Endothelial cell of umbilical vein (primary cell): ENCODE data around the gene KATNAL1. TPM values are rescaled to one million over a fixed set of nuclear protein-coding genes. Genes with fewer than 3 reads are reported as not detected.

Experiments used
- BruUV-seq: library from RNA; stranded (reverse); fragments of 400-500 nt; replicated peaks from 2 replicates; lab custom pipeline; 2021; lab: Mats Ljungman, UMichigan
- CTCF ChIA-PET: fragments of 300-600, 350-600 bp; sonication (Branson Sonifier 250); formaldehyde crosslinking; loops from one replicate; lab custom pipeline; 2021; ENCODE audit warnings: antibody characterized with exemption, inconsistent platforms; lab: Charles Lee
- POLR2A ChIA-PET: fragments of 300-600, 350-600 bp; sonication (Branson Sonifier 250); formaldehyde crosslinking; loops from one replicate; lab custom pipeline; 2021; ENCODE audit warnings: antibody characterized with exemption, inconsistent platforms; lab: Charles Lee
- DNase-seq: peaks from one replicate; pipeline ENCODE4 v3.0.0-alpha.2; 2011; ENCODE audit warnings: low read depth, low spot score
- FAIRE-seq: peaks from 2 replicates; lab custom pipeline; 2011; peaks lifted over from hg19 to GRCh38; lab: Jason Lieb, UNC
- H2AFZ ChIP-seq: 2 replicates; pipeline ENCODE4 v1.6.0; 2012; ENCODE audit warnings: low read depth, low read length, control low read depth, inconsistent platforms
- H3K27ac ChIP-seq: 2 replicates; pipeline ENCODE4 v1.5.1; 2011; ENCODE audit warnings: low read depth, mild to moderate bottlenecking, control low read depth, low read length, moderate library complexity; ENCODE audit not compliant: insufficient read depth
- H3K27me3 ChIP-seq, 2 experiments: 2 replicates each; pipeline versions ENCODE4 v1.6.0 to v1.6.1; 2011; ENCODE audit warnings: low read length in 2 of 2, mixed read lengths in 1 of 2; ENCODE audit not compliant: control insufficient read depth in 2 of 2, insufficient read depth in 2 of 2
- H3K36me3 ChIP-seq, 2 experiments: 2 replicates in 1 of 2; 3 replicates in 1 of 2; pipeline ENCODE4 v1.5.1; 2011; ENCODE audit warnings: low read length in 2 of 2, mild to moderate bottlenecking in 1 of 2, moderate library complexity in 1 of 2; ENCODE audit not compliant: control insufficient read depth in 2 of 2, insufficient read depth in 2 of 2; ENCODE audit errors: extremely low read depth in 1 of 2
- H3K4me1 ChIP-seq: 3 replicates; pipeline ENCODE4 v1.5.1; 2011; ENCODE audit warnings: mild to moderate bottlenecking, low read length; ENCODE audit not compliant: control insufficient read depth, insufficient read depth; ENCODE audit errors: extremely low read depth
- H3K4me2 ChIP-seq: 2 replicates; pipeline ENCODE4 v1.6.1; 2011; ENCODE audit warnings: low read length, control low read depth, mixed read lengths; ENCODE audit not compliant: insufficient read depth
- H3K4me3 ChIP-seq, 3 experiments: fragments of 200-600 bp in 1 of 3; sonication (generic), shearing (Covaris generic) in 1 of 3; replicated peaks in 1 of 3; 2 replicates each; pipeline ENCODE4 v1.5.1; 2011 to 2016; ENCODE audit warnings: control low read depth in 3 of 3, low read length in 3 of 3, mild to moderate bottlenecking in 2 of 3, inconsistent platforms in 1 of 3, low read depth in 1 of 3, moderate library complexity in 1 of 3; ENCODE audit not compliant: insufficient read depth in 1 of 3
- H3K79me2 ChIP-seq: 2 replicates; pipeline ENCODE4 v1.6.0; 2012; ENCODE audit warnings: low read length, inconsistent platforms; ENCODE audit not compliant: control insufficient read depth, insufficient read depth
- H3K9ac ChIP-seq: replicated peaks from 2 replicates; pipeline ENCODE3; 2011; ENCODE audit warnings: low read length, control low read depth; ENCODE audit not compliant: insufficient read depth; ENCODE audit errors: extremely low read depth
- H3K9me1 ChIP-seq: replicated peaks from 3 replicates; pipeline ENCODE4 v1.6.0; 2011; ENCODE audit warnings: mild to moderate bottlenecking, low read length; ENCODE audit not compliant: control insufficient read depth, insufficient read depth; ENCODE audit errors: extremely low read depth
- H3K9me3 ChIP-seq: replicated peaks from 2 replicates; pipeline ENCODE4 v1.5.1; 2012; ENCODE audit warnings: low read length, inconsistent platforms; ENCODE audit not compliant: control insufficient read depth, insufficient read depth
- H4K20me1 ChIP-seq: replicated peaks from 2 replicates; pipeline ENCODE3; 2011; ENCODE audit warnings: mild to moderate bottlenecking, low read length; ENCODE audit not compliant: control insufficient read depth, insufficient read depth; ENCODE audit errors: extremely low read depth
- FOS ChIP-seq: IDR thresholded peaks from 2 replicates; pipeline ENCODE4 v1.6.1; 2011; ENCODE audit warnings: mild to moderate bottlenecking, low read length, moderate library complexity, borderline replicate concordance; ENCODE audit not compliant: insufficient read depth
- GATA2 ChIP-seq: IDR thresholded peaks from 2 replicates; pipeline ENCODE4 v1.7.0; 2011; ENCODE audit warnings: low read depth, mild to moderate bottlenecking, moderate library complexity, mixed read lengths, low read length; ENCODE audit not compliant: insufficient read length, insufficient read depth
- MYC ChIP-seq: IDR thresholded peaks from one replicate; pipeline ENCODE4 v1.6.1; 2011; ENCODE audit warnings: mild to moderate bottlenecking, low read depth, low read length
- POLR2AphosphoS5 ChIP-seq: IDR thresholded peaks from 2 replicates; pipeline ENCODE4 v1.6.1; 2012; ENCODE audit warnings: low read depth, mild to moderate bottlenecking, control low read depth, low read length, moderate library complexity; ENCODE audit not compliant: insufficient read depth
- dilution Hi-C: fragments of 300-500 bp; cut with MboI; formaldehyde crosslinking; loops from one replicate; pipeline ENCODE4 v1.15.0; 2019; ENCODE audit warnings: low sequenced_read_pairs; ENCODE audit not compliant: extremely low pct_ligation_motif_present
- intact Hi-C: fragments of 100-400 bp; cut with micrococcal nuclease; formaldehyde crosslinking; loops from one replicate; pipeline ENCODE4 v1.10.0; 2022
- polyA plus RNA-seq, 4 experiments: library from polyadenylated mRNA; depleted of rRNA in 3 of 4; stranded (reverse) in 3 of 4; unstranded in 1 of 4; fragments of >200 nt; gene quantifications; 2 replicates each; pipeline versions ENCODE4 v1.2.1 to v1.2.3, GENCODE V29; 2011 to 2012; ENCODE audit warnings: missing spikeins in 1 of 4
- total RNA-seq: library from RNA; stranded (reverse); gene quantifications from 2 replicates; pipeline ENCODE4 v1.2.3, GENCODE V29; 2021
- TF ChIP-seq, protein P1 (sequence below), 2 donors: IDR thresholded peaks; 1 replicate in 1 of 2; 2 replicates in 1 of 2; pipeline ENCODE4 v1.5.1; 2011; ENCODE audit warnings: low read length in 2 of 2, mild to moderate bottlenecking in 2 of 2, moderate library complexity in 2 of 2, control low read depth in 1 of 2, inconsistent platforms in 1 of 2, low read depth in 1 of 2; ENCODE audit not compliant: insufficient read depth in 1 of 2; ENCODE audit errors: extremely low read depth in 1 of 2

KATNAL1 gene
- total and polyA plus RNA-seq, 2 donors (not counting 3 experiments of a cell fraction or from before 2014, with no cell fraction given): 7.2 to 49.2 TPM

DNA sequence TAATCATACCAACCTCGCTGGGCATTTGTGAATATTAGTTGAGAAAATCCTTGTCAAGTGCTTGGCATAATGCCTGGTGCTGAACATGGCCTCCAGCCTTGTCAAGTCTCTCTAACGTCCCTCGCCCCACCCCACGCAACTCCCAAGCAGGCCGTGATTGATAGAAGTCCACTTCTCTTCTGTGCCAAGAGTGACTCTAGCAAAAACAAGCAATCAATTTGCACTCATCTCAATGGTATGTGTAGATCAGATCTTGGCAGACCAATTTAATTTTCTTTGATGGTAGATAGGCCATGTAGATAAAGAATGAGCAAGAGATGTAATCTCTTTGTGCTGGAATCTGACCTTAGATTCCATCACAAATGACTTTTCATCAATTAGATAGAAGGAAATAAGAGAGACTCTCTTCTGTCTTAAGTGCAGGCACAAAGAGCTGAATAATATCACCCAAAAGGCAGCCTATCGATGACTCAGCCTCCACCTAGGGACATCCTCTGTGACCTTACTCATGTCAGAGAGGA, 31.0 kb upstream of the KATNAL1 start:
- no peaks in the 10 kb centered on the region for H3K9me1 ChIP-seq
- intact Hi-C loops (no loop called here), dilution Hi-C loops (loop anchor here (25.0 kb wide), 1 partner anchor 201 kb away; no protein-coding TSS in a partner anchor)
- ChIA-PET CTCF (no interaction called here), POLR2A (no interaction called here)
- H4K20me1 ChIP-seq: no peaks in the 10 kb centered on the region
- H3K79me2 ChIP-seq: no peaks in the 10 kb centered on the region
- no peak for TF ChIP-seq POLR2AphosphoS5
- H3K27ac ChIP-seq: no peak overlapping the region
- no peak for FAIRE-seq
- no peak overlapping the region for H3K4me2 ChIP-seq
- H3K9me3 ChIP-seq: no peaks in the 10 kb centered on the region
- no TSS peak for BruUV-seq
- no peak overlapping the region for H2AFZ ChIP-seq
- H3K4me1 ChIP-seq: no peaks in the 10 kb centered on the region
- no peak overlapping the region for H3K9ac ChIP-seq
- DNase-seq: no peak
- H3K4me3 ChIP-seq: no peak overlapping the region
- no peaks in the 10 kb centered on the region for H3K36me3 ChIP-seq
- peaks cover 0 to 2% of the 10 kb centered on the region in 2 experiments for H3K27me3 ChIP-seq

DNA sequence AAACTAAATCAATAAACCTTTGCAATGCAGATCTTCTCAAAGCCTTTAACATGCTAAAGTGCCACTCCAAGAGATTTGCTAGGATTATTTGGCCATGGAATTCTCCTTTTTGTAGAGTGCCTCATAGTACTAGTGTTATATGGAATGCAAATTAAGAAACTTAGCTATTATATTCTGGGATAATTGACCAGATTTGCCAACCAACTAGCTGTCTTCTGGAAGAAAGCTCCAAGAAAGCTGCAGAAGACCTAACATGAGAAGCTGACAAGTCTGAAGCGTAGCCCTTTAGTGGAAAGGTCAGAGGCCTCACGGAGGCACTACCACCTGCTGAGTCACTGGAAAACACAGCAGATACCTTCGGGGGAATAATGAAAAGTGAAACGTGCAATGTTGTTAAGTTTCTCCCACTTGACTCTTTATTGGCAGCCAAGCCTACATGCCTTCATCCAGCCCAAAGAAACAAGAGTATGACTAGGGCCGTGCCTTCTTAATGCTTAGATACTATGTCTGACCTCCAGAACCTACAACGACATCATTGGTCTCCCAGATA, 29.8 kb upstream of the KATNAL1 start:
- Histone ChIP-seq H3K9me3 (no peaks in the 10 kb centered on the region), H3K36me3 (no peaks in the 10 kb centered on the region), H3K9ac (no peak overlapping the region), H4K20me1 (no peaks in the 10 kb centered on the region), H2AFZ (no peak overlapping the region), H3K9me1 (no peaks in the 10 kb centered on the region), H3K27me3 (peaks cover 0 to 2% of the 10 kb centered on the region in 2 experiments), H3K4me2 (no peak overlapping the region), H3K79me2 (no peaks in the 10 kb centered on the region), H3K4me3 (no peak overlapping the region), H3K4me1 (no peaks in the 10 kb centered on the region), H3K27ac (no peak overlapping the region)
- POLR2A ChIA-PET: no interaction called here
- no TSS peak for BruUV-seq
- dilution Hi-C loops (loop anchor here (25.0 kb wide), 1 partner anchor 200 kb away; no protein-coding TSS in a partner anchor), intact Hi-C loops (no loop called here)
- FAIRE-seq (no peak), DNase-seq (no peak)
- CTCF ChIA-PET: interaction anchor here (1.1 to 2.6 kb wide), 3 partner anchors 19 to 205 kb away, joined by 3 to 24 read pairs (median 5); no protein-coding TSS in a partner anchor
- TF ChIP-seq FOS (no peak), GATA2 (no peak), MYC (no peak)
- TF ChIP-seq, protein P1, sequence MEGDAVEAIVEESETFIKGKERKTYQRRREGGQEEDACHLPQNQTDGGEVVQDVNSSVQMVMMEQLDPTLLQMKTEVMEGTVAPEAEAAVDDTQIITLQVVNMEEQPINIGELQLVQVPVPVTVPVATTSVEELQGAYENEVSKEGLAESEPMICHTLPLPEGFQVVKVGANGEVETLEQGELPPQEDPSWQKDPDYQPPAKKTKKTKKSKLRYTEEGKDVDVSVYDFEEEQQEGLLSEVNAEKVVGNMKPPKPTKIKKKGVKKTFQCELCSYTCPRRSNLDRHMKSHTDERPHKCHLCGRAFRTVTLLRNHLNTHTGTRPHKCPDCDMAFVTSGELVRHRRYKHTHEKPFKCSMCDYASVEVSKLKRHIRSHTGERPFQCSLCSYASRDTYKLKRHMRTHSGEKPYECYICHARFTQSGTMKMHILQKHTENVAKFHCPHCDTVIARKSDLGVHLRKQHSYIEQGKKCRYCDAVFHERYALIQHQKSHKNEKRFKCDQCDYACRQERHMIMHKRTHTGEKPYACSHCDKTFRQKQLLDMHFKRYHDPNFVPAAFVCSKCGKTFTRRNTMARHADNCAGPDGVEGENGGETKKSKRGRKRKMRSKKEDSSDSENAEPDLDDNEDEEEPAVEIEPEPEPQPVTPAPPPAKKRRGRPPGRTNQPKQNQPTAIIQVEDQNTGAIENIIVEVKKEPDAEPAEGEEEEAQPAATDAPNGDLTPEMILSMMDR (IDR thresholded peaks at IDR 0.05; ENCODE audit: extremely low read depth in 1 of 2, insufficient read depth in 1 of 2, low read depth in 1 of 2, low read length in 2 of 2): no peak
